Measurements from ENCODE around the gene PGAP3.

PGAP3 gene

DNA sequence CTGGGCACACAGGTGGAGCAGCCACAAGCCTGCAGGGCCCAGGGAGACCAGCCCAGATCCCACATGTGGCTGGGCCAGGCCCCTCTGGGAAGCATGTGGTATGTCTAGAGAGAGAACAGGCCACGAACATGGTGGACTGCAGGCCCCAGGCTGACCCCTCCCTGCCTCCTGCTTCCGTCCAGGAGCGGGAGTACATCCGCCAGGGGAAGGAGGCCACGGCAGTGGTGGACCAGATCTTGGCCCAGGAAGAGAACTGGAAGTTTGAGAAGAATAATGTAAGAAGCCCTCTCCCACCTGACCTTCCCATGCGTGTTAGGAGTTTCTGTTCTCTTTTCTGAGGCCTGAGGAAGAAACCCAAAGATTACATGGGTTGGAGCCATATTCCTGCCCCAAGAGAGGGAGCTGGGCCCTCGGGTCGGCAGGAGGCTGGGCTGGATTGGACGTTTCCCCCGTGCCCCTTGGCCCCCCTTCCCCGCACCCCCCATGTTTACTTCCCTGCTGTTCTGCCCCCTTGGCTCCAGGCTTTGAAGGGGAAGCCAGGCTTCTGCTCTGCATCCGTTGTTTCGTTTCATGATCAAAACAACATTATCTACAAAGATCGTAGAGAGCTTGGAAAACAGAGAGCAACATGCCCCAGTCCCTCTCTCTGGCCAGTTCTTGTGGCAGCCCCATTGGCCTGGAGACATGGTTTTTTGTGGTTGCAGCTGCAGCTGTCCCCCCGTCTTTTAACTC is 28.4 kb downstream of the PGAP3 start:
- DNase-seq, result no peak

DNA sequence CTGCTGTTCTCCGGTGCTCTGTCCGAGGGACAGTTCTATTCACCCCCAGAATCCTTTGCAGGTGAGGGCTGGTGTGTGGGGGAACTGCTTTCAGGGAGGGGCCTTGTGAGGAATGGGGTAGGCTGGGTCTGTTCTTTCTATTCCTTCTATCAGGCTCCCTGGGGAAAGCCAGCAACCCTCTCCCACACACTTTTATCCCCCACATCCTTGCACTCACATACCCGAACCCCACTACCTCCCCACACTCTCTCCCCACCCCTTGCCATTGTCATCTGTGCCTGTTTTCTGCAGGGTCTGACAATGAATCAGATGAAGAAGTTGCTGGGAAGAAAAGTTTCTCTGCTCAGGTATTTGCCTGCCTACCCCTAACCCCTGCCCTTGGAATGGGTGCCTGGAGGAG is 29.1 kb downstream of the PGAP3 start:
- DNase-seq, result no peak

DNA sequence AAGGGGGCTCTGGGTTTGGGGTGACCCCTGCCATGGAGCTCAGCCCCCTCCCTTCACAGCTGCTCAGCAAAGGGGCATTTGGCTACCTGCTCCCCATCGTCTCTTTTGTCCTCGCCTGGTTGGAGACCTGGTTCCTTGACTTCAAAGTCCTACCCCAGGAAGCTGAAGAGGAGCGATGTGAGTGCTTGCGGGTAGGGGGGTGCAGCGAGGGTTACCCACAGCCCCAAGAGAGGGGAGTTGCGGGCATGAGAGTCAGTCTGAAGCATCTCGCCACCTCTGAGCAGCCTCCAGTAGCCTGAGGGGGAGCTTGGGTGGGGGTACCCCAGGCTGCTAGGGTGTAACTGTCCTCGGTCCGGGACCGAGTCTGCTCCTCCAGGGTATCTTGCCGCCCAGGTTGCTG is 29.5 kb downstream of the PGAP3 start:
- no peak for DNase-seq

- no peak for DNase-seq
Measured at GRCh38 chr17:39655105-39655504, 32.8 kb downstream of the PGAP3 start.

DNA sequence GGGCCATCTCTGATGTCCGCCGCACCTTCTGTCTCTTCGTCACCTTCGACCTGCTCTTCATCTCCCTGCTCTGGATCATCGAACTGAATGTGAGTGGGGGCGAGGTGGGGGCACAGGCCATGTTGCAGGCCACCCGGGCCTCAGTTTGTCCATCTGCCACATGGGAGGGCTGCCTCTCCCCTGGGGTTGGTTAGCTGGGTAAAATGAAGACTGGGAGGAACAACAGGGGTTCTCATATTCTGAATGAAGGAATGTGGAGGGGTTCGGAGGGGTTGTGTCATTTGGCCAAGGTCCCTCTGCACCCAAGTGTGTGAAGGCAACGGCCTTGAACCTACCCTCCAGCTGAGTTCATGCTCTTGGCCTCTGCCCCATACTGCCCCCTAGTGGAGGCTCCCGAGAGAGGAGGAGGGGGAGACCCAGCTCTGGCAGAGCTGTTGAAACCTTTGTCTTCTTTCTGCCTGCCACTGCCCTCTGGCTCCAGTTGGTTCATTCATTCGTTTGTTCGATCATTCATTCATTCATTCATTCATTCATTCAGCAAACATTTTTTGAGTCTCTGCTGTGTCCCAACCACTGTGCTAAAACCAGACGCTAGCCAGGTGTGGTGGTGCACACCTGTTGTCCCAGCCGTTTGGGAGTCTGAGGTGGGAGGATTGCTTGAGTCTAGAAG is 34.1 kb downstream of the PGAP3 start:
- DNase-seq, result peak; percentile 86

DNA sequence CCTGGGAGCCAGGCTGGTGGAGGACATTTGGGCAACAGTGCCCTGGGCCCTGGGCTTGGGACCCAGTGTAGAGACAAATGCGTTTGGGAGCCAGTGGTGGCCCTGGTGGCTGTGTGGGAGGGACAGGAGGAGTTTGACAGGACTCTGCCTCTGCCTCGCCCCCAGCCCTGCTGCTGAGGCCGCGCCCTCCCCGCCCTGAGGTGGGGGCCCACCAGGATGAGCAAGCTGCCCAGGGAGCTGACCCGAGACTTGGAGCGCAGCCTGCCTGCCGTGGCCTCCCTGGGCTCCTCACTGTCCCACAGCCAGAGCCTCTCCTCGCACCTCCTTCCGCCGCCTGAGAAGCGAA is 34.6 kb downstream of the PGAP3 start:
- DNase-seq, result no peak

DNA sequence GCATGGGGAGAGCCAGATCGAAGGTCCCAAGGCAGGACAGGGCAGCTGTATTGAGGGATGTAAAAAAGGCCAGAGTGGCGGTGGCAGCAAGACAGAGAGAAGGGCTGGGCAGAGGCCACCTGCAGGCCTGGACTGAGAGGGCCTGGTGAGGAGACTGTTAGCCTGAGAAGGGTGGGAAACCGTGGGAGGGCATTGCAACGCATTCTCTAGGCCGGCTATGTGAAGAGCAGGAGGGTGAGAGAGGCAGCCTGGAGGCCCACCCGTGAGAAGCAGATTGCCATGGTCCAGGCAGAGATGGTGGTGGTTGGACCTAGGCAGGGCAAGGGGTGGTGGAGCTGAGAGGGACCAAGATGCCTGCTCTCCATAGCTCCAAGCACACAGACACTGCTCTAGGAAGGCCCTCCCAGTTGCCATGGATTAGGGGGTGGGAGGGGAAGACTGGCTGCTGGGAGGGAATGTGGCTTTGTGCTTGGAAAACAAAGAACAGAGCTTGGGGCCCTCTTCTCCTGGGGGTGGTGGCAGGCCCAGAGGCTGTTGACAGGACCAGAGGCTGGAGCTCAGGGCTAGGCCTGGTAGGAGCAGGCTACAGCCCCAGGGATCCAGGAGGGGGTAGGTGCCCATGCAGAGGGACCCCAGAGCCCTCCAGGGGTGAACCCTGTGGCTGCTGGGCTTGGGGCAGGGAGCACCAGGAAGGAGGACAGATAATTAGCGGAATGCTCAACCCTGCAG is 35.1 kb downstream of the PGAP3 start:
- DNase-seq, result peak; percentile 81

GRCh38 chr17:39651923-39652586 is 35.8 kb downstream of the PGAP3 start:
- DNase-seq, result no peak

- no peak for DNase-seq
Measured at GRCh38 chr17:39650121-39650579, 37.7 kb downstream of the PGAP3 start.

DNA sequence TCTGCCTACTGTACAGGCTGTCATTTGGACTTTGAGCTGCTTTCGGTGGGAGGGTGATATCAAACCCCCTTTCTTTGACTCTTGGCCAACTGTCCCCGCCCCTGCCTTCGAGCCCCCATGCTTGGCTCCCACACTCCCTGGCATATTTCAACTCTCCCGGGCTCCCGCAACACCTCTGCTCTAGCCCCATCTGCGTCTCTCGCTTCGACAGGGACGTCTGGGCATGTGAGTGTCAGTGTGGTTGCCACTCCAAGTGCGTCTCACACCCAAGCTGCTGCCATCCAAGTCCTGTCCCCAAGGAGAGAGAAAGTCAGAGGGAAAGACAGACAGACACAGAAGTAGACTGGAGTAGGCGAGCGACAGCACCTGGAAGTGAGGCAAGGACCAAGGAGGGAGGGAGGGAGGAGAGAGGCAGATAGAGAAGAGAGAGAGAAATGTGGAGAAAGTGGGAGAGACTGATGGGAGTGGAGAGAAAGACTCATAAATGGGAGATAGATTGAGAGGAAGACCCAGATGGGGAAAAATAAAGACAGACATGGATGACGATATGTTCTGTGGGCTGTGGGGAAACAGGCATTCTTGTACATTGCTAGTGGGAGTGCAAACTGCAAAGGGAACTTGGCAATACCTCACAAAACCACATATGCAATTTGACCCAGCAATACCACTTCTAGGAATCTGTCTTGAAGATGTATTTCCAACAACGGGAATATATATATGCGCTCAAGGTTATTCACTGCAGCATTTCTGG is 39.1 kb downstream of the PGAP3 start:
- no peak for DNase-seq

DNA sequence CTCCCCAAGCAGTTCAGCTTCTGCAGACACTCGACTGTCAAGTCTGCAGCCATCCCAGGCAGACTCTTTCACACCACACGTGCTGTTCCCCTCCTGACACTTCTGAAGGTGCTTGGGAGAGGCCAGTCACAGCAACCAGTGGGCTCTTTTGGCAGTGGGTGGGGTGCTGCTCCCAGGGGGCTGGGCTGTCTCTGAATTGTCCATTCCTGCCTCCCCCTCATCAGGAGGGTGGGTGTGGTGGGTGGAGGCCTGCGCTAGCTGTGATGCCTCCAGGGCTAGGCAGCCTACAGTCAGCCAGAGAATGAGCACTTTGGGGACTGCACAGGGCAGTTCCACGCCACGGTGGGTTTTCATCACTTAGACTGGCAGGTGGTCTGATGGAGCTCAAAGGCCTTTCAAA is 40.6 kb downstream of the PGAP3 start:
- DNase-seq, result no peak

GRCh38 chr17:39643271-39643670 is 44.6 kb downstream of the PGAP3 start:
- DNase-seq, result no peak

- DNase-seq, result no peak
Measured at GRCh38 chr17:39642291-39643074, 45.4 kb downstream of the PGAP3 start.

GRCh38 chr17:39641883-39642282 is 46.0 kb downstream of the PGAP3 start:
- no peak for DNase-seq

GRCh38 chr17:39641097-39641496 is 46.8 kb downstream of the PGAP3 start:
- DNase-seq, result no peak

DNA sequence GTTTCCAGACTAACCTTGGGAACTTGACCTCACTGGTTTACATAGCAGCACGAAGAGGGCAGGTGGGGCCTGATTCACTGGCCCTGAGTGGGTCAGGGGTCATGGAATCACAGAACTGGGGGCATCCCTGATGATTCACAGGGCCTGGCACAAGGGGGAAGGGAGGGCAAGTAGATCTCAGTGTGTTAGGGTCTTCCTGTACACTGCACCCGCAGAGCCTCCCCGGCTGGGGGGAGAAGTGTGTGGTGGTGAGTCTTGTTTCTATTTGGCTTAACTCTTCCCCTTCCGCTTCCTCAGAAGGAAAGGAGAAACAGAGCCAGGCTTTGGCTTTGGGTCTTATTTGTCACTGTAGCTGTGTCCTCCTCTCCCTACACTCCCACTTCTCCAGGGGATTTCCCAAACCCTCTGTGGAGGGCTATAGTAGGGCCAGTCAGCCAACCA is 47.2 kb downstream of the PGAP3 start:
- no peak for DNase-seq

GRCh38 chr17:39639566-39640458 is 48.0 kb downstream of the PGAP3 start:
- no peak for DNase-seq

- no peak for DNase-seq
Measured at GRCh38 chr17:39639043-39639442, 48.8 kb downstream of the PGAP3 start.

DNA sequence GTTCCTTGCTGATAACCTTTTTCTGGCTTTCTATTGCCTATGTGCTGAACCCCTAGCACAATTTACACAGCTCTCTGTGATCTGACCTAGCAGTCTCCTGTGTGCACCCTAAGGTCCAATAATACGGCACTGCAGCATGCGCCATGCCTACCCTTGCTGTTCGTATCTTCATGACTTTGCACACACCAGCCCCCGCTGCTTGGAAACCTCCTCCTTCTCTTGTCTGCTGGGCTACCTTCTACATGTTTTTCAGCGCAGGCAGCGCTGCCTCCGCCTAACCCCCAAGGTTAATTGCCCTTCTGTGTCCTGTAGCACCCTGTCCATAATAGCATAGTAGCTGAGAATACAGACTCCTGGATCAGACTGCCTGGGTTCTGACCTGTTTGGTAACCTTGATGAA is 49.5 kb downstream of the PGAP3 start:
- DNase-seq, result no peak

DNA sequence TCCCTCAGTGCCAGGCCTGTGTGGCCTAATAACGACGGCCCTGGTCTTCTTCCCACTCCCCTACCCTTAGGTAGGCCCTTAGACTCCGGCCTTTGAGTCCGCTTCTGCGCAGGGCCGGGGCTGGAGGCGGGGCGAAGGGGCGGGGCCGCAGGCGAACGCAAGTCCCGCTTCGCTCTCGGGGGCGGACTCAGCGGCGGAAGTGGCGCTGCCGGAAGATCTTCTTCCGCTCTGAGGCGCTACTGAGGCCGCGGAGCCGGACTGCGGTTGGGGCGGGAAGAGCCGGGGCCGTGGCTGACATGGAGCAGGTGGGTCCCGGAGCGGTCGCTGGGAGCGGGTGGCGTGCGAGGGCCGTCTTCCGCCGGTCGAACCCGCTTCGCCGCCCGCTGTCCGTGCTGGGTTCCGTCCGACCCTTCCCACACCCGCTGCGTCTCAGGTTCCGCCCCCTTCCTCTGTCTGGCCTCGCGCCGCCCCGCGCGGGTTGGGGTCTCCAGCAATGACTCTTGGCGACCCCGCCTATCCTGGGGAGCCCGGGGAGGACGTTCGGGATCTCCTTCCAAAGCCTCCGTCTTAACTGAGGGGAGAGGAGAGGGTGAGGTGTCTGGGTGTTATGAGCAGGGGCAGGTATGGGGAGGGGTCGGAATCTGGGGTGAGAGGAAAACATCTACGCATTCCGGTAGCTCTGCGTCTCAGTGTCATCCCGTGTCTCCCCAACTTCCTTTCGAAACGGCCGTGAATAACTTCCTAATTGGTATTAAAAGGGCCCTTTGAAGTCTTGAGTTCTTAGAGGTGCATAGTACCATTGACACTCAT is 50.7 kb downstream of the PGAP3 start, which contains the start of gene STARD3:
Gene STARD3, plus strand, starts transcription at position 218 of the 810 bp plus-strand sequence. CDS start 16,388 bp downstream, outside the sequence.
- peak; percentile 95 for DNase-seq

All from eye (tissue), 1 donor.